ENCODE results near the gene TSPAN17. TPM values are rescaled to one million over a fixed set of nuclear protein-coding genes. Genes with fewer than 3 reads are reported as not detected.
"Not testable (repeated sequence)": the region's sequence is repeated elsewhere in the genome, so short reads cannot be mapped to it uniquely, and the experiment has no call there.

TSPAN17 gene
- polyA plus RNA-seq, 4 donors, result 31.3 to 36.3 (median 33.7) TPM

- DNase-seq (ENCODE audit: low read depth in 4 of 4, low spot score in 3 of 4), result no peak
Measured at GRCh38 chr5:176676361-176676824, 29.1 kb downstream of the TSPAN17 start.

DNA sequence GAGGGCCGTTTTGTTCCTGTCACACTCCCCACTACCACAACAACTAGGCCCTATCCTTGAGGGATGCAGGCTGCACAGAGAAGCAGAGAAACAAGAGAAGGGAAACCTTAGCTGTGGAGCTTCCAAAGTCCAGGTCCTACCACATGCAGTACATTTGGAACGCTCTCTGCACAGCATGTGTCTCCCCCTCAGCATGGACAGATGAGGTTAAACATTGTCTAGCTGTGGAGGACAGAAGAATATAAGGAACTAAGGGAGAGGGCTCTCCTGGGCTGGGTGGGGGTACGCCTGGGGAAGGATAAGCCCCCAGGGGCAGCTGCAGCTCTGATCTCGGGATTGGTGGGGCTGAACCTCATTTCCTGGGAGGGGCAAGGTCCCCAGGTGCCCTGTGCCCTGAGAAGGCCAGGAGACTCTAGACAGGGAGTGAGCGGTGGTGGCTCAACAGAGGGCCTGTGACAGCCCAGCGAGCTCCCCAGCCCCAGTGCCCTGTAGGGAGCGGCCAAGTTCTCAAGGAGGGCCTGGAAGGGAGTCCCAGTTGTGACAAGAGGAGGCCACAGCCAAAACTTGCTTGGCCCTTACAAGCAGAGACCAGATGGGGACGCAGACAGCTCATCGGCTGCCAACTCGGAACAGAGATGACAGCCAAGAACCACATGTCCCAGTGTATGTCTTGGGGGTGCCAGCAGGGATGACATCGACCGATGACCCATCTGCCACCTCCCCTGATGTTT is 30.1 kb downstream of the TSPAN17 start:
- no peak for DNase-seq (ENCODE audit: low read depth in 4 of 4, low spot score in 3 of 4)

DNA sequence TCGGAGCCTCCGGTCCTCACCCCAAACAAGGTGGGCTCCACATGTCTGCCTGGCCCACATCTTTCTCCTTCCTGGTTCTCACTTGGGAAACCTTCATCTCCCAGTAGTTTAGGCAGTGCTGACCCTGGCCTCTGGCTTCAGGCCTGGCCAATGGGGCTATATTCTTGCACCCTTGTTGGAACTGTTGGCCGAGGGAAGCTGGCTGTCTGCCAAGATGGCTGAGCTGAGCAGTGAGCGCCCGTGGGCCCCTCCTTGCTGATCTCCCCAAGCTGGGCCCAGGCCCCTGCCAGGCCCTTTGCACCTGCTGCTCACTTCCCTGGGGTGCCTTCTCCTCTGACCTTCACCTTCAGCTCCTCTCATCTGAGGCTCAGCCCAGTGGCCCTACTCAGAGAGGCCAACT is 31.3 kb downstream of the TSPAN17 start:
- no peak for DNase-seq (ENCODE audit: low read depth in 4 of 4, low spot score in 3 of 4)

DNA sequence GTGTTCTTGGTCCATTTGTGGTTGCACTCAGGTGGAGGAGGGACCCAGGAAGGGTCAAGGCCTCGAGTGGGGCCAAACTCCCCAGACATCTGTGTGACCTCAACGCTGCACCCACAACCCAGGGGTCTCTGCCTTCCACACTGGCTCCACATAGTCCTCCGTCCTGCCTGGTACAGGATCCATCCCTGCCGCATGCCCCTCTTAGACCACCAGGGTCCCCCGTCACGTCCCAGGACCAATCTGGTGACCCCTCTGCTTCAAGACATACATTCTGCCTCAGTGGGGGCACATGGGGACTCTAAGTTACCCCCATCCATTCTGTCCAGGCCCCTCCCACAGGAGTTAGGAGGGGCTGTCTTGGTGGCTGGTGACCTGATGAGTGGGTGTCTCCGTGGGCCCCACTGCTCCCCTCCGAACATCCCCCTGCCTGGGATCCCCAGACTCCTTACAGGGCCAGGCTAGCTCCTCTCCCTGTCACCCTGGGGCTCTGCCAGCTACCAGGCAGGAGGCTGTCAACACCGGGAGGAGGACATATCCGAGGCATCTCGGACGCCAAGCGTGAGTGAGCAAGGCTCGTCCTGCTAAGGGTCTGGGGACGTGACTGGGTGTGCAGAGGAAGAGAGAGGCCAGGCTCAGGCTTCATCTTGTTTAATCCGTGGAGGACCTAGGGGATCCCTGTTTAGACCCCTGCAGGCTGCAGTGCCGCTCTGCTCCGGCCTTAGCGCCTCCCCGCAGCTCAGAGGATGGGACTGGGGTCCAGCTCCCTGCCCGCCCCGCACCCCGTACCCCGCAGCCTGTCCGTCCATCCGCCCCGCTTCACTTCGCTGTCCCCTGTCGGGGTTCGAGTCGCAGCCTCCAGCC is 32.3 kb downstream of the TSPAN17 start:
- DNase-seq (ENCODE audit: low read depth in 4 of 4, low spot score in 3 of 4), result no peak

- DNase-seq (ENCODE audit: low read depth in 4 of 4, low spot score in 3 of 4), result no peak
Measured at GRCh38 chr5:176680226-176680563, 32.9 kb downstream of the TSPAN17 start.

DNA sequence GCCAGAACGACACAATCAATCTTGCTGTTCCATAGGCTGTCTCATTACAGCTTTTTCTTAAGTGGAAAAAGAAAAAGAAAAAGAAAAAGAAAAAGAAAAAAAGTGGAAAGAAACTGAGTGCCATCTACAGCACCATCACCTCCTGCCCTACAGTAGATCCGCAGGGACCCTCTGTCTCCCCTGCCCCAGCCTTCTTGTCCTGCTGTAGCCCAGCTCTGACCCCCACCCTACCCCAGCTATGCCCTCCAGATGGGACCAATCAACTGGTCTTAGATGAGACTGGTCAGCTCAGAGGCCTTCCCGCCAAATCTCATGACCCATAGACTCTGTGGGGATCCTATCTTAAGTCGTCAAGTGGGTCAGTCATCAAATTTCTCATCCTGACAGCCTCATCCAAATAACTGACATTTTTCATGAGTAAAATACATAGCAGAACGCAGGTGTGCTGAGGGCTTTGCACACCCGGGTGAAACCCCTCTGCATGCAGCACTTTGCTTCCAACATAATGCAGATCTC is 34.8 kb downstream of the TSPAN17 start:
- DNase-seq (ENCODE audit: low read depth in 4 of 4, low spot score in 3 of 4), result no peak

GRCh38 chr5:176685010-176685409 is 37.7 kb downstream of the TSPAN17 start:
- no peak for DNase-seq (ENCODE audit: low read depth in 4 of 4, low spot score in 3 of 4)

- DNase-seq (ENCODE audit: low read depth in 4 of 4, low spot score in 3 of 4), result no peak
Measured at GRCh38 chr5:176687247-176687646, 40.0 kb downstream of the TSPAN17 start.

DNA sequence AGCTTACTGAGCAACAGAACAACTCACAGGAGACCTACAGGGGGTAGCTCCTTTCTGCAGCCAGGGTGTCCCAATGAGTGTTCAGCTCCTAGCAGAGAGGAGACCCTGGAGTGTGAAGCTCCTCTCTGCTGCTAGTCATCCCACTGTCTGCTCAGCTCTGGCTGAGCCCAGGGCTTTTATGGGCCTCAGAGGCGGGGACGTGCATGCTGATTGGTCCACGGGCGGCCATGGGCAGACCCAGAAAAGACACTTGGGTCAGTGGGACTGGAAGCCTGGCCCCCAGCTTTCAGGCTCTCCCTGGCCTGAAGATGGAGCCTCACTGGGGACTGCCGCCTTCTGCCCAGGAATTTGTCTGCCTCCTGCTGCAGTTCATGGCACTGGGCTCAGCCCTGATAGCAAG is 40.6 kb downstream of the TSPAN17 start:
- DNase-seq (ENCODE audit: low read depth in 4 of 4, low spot score in 3 of 4), result no peak

DNA sequence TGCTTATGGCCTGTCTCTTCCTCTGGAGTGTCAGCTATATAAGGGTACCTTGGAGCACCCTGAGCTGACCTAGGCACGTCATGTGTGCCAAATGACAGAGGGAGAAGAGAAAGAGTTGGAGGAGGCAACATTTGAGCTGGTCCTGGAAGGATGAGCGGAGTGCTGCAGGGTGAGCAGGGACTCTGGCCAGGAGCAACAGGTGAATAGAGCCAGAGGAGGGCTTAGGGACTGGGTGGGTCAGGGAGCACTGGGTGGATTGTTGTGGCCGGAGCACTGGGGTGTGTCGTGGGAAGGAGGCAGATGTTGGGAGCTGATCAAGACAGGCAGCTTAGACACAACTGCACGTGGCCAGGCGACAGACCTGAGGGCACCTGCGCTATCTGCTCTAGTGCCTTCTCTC is 43.6 kb downstream of the TSPAN17 start:
- no peak for DNase-seq (ENCODE audit: low read depth in 4 of 4, low spot score in 3 of 4)

DNA sequence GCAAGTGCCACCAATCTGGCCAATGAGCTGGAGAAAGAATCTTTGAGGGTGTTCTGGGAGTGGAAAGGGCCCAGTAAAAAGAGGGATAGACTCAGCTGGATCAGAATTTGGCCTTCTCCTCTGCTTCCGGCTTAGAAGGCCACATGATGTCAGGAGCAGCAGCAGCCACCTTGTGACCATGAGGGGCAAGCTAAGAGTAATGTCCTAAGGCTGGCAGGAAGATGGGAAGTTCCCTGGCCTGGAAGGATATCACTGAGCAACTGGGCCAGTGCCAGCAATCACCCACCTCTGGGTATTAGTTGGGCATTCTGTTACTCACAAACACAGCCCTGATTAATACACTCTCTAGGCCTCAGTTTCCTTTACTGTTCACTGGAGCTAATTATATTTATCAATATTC is 44.2 kb downstream of the TSPAN17 start:
- DNase-seq (ENCODE audit: low read depth in 4 of 4, low spot score in 3 of 4), result no peak

- no peak for DNase-seq (ENCODE audit: low read depth in 4 of 4, low spot score in 3 of 4)
Measured at GRCh38 chr5:176692326-176692725, 45.0 kb downstream of the TSPAN17 start.

GRCh38 chr5:176692839-176693476 is 45.7 kb downstream of the TSPAN17 start:
- no peak for DNase-seq (ENCODE audit: low read depth in 4 of 4, low spot score in 3 of 4)

- DNase-seq (ENCODE audit: low read depth in 4 of 4, low spot score in 3 of 4), result peak in 1 of 4 donors; percentile 28
Measured at GRCh38 chr5:176693477-176693851, 46.2 kb downstream of the TSPAN17 start.

- no peak for DNase-seq (ENCODE audit: low read depth in 4 of 4, low spot score in 3 of 4)
Measured at GRCh38 chr5:176694146-176694545, 46.9 kb downstream of the TSPAN17 start.

DNA sequence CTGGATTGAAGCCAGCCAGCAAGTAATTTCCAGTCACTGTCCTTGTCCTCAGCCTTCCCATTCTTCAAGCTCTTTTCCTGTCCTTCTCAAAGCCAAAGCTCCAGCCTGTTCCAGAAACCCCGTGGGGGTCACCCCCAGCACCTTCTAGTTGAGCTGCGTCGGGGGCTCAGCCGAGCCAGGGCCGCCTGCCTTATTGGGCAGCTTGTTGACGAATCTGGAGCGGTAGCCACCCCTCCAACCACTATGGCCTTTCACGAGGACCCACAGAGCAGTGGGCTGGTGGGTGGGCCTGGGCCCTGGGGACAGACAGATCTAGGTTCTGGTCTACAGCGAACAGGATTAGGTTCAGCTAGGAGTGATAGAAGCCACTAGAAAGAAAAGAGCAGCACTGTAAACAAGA is 47.3 kb downstream of the TSPAN17 start:
- DNase-seq (ENCODE audit: low read depth in 4 of 4, low spot score in 3 of 4), result no peak

GRCh38 chr5:176695073-176695472 is 47.8 kb downstream of the TSPAN17 start:
- no peak for DNase-seq (ENCODE audit: low read depth in 4 of 4, low spot score in 3 of 4)

DNA sequence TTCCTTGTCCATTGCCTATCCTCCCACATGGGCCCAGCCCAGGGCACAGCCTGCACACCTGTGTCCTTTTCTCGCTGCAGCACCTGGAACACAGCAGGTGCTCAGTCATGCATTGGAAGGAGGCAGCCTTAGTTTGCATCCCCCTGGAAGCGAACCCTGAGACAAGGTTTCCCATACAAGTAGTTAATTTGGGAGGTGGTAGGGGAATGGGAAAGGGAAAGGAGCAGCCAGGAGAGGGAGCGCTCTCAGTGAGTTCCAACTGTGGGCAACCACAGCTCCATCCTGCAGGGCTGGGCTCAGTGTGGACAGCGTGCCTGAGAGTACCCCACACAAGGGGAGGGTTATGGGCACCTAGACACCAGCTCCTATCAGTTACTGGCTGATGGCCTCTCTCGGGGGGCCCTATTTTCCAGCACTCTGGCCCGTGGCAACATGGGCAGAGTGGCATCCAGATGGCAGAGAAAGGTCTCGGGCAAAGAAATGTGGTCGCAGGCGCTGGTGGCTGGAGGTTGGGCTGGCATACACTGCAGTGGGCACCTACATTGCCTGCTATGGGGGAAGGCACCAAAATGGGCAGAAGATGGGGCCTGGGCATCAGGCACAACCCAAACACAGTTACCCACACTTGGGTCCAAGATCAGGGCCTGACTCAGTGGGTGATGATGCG is 50.1 kb downstream of the TSPAN17 start:
- no peak for DNase-seq (ENCODE audit: low read depth in 4 of 4, low spot score in 3 of 4)

DNA sequence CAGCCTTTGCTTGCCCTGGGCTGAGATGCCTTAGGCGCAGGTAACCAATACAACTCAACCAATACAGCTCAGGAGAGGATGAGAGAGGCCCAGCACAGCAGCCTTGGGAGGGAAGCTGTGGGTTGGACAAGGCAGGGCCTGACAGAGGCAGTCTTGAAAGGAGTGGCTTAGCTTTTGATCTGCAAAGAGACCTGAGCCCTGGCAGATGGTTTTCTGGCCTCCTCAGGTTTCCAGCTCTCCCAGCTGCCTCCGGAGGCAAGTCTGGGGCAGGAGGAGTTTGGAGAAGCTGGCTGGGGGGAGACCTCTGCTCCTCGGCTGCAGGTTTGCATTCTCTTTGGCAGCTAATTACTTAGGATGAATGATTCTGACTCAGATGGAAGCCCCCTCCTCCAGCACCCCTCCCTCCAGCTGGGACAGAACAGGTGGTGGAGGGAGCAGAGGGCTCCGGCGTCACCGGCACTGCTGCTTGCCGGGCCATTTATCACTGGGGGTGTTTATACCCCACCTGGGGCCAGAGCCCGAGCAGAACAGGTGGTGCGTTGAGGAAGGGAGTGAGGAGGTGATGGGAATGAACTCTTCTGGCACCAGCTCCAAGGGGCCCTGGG is 50.8 kb downstream of the TSPAN17 start:
- peak in 1 of 4 donors; percentile 37 for DNase-seq (ENCODE audit: low read depth in 4 of 4, low spot score in 3 of 4)

GRCh38 chr5:176699446-176699845 is 52.2 kb downstream of the TSPAN17 start:
- not testable (repeated sequence) for DNase-seq (ENCODE audit: low read depth in 4 of 4, low spot score in 3 of 4)
